ENCODE results near the gene FNDC3B.

- TF ChIP-seq POLR2AphosphoS5 (IDR thresholded peaks at IDR 0.05; ENCODE audit: low read depth, low read length), result no peak
- TF ChIP-seq POLR2A (IDR thresholded peaks at IDR 0.05; ENCODE audit: low read depth, low read length), result no peak
- TF ChIP-seq TAF1 (IDR thresholded peaks at IDR 0.05; ENCODE audit: borderline replicate concordance, low read depth, low read length), result no peak
Observed at GRCh38 chr3:172223870-172224269, 184.5 kb downstream of the FNDC3B start.

All from GM12892 (cell line).